Panc1 (cell line): ENCODE measurements around the gene UQCC2. TPM values are rescaled to one million over a fixed set of nuclear protein-coding genes. Genes with fewer than 3 reads are reported as not detected.

Source experiments
- ATAC-seq: fragments of 200-7000 bp; cut with Tn5 transposase; 2 replicates; pipeline ENCODE4 v1.9.1; 2020; ENCODE audit warnings: mild to moderate bottlenecking, moderate library complexity
- BruUV-seq: library from RNA; stranded (reverse); fragments of 400-500 nt; replicated peaks from 2 replicates; lab custom pipeline; 2021; lab: Mats Ljungman, UMichigan
- CTCF ChIA-PET: fragments of 300-600 bp; sonication (Branson Sonifier 250); formaldehyde crosslinking; loops from one replicate; lab custom pipeline; 2022; ENCODE audit warnings: antibody characterized with exemption; lab: Charles Lee
- POLR2A ChIA-PET: fragments of 300-600 bp; sonication (Branson Sonifier 250); formaldehyde crosslinking; loops from one replicate; lab custom pipeline; 2022; ENCODE audit warnings: antibody characterized with exemption; lab: Charles Lee
- DNase-seq: peaks from one replicate; pipeline ENCODE4 v3.0.0-alpha.2; 2010; ENCODE audit warnings: low read depth, low spot score
- H3K27ac ChIP-seq: 2 replicates; pipeline ENCODE4 v1.5.1; 2011; ENCODE audit warnings: mild to moderate bottlenecking, low read length, inconsistent platforms
- H3K27me3 ChIP-seq: fragments of 200-500 bp; sonication (Bioruptor generic); 2 replicates; pipeline ENCODE4 v1.6.0; 2014; ENCODE audit warnings: low read length, inconsistent platforms; ENCODE audit not compliant: control insufficient read depth, insufficient read depth
- H3K36me3 ChIP-seq: fragments of 200-500 bp; sonication (Bioruptor generic); 2 replicates; pipeline ENCODE4 v1.5.1; 2014; ENCODE audit warnings: inconsistent platforms, mild to moderate bottlenecking, low read length, moderate library complexity; ENCODE audit not compliant: control insufficient read depth, insufficient read depth
- H3K4me1 ChIP-seq: 2 replicates; pipeline ENCODE4 v1.5.1; 2011; ENCODE audit warnings: inconsistent platforms, mild to moderate bottlenecking, low read length, moderate library complexity; ENCODE audit not compliant: control insufficient read depth, insufficient read depth
- H3K4me3 ChIP-seq, 2 experiments: 2 replicates each; pipeline ENCODE4 v1.5.1; 2011 to 2012; ENCODE audit warnings: low read depth in 2 of 2, low read length in 2 of 2, mild to moderate bottlenecking in 2 of 2, inconsistent platforms in 1 of 2, moderate library complexity in 1 of 2
- H3K9me3 ChIP-seq: fragments of 200-500 bp; sonication (Bioruptor generic); 2 replicates; pipeline ENCODE4 v1.5.1; 2014; ENCODE audit warnings: low read depth, mild to moderate bottlenecking, inconsistent platforms, low read length, moderate library complexity; ENCODE audit not compliant: control insufficient read depth, insufficient read depth
- CTCF ChIP-seq: fragments of 450-650 bp; IDR thresholded peaks from 2 replicates; pipeline ENCODE4 v1.5.1; 2017; ENCODE audit warnings: mild to moderate bottlenecking
- POLR2AphosphoS5 ChIP-seq: IDR thresholded peaks from 2 replicates; pipeline ENCODE4 v1.6.1; 2012; ENCODE audit warnings: mild to moderate bottlenecking, low read depth, low read length, moderate library complexity
- REST ChIP-seq, 2 experiments: IDR thresholded peaks; 2 replicates each; pipeline ENCODE4 v1.6.1; 2011 to 2012; ENCODE audit warnings: low read depth in 2 of 2, control low read depth in 1 of 2, low read length in 1 of 2, mild to moderate bottlenecking in 1 of 2, moderate library complexity in 1 of 2; ENCODE audit not compliant: insufficient read depth in 1 of 2
- SIN3A ChIP-seq: IDR thresholded peaks from 2 replicates; pipeline ENCODE4 v1.6.1; 2012; ENCODE audit warnings: low read depth, mild to moderate bottlenecking, low read length, moderate library complexity, borderline replicate concordance; ENCODE audit not compliant: insufficient read depth
- TCF7L2 ChIP-seq: IDR thresholded peaks from 2 replicates; pipeline ENCODE4 v1.6.1; 2011; ENCODE audit warnings: mild to moderate bottlenecking, low read depth, low read length, inconsistent platforms
- in situ Hi-C: cut with HindIII; loops from 2 replicates; pipeline ENCODE4 v1.10.0; 2016; ENCODE audit warnings: low sequenced_read_pairs, low pct_unique_long_range_greater_than_20kb
- intact Hi-C: fragments of 100-400 bp; cut with micrococcal nuclease; formaldehyde crosslinking; loops from one replicate; pipeline ENCODE4 v1.10.0; 2022; ENCODE audit not compliant: unreplicated experiment
- total RNA-seq: library from RNA; stranded (reverse); gene quantifications from one replicate; pipeline ENCODE4 v1.2.1, GENCODE V29; 2021; ENCODE audit not compliant: unreplicated experiment

UQCC2 gene
- total RNA-seq, 1 experiment from 2014 or later = 135 TPM

GRCh38 chr6:33758815-33759216 is 47.3 kb upstream of the UQCC2 start:
- no peaks in the 10 kb centered on the region for H3K9me3 ChIP-seq
- TF ChIP-seq CTCF (no peak), TCF7L2 (no peak), POLR2AphosphoS5 (no peak), SIN3A (no peak), REST (IDR thresholded peaks at IDR 0.05; ENCODE audit: insufficient read depth in 1 of 2, low read depth in 2 of 2, low read length in 1 of 2) (no peak)
- intact Hi-C loops (no loop called here), in situ Hi-C loops (no loop called here)
- H3K4me3 ChIP-seq = no peak overlapping the region
- BruUV-seq = no TSS peak
- DNase-seq = no peak
- peaks cover 19% of the 10 kb centered on the region for H3K4me1 ChIP-seq
- H3K27me3 ChIP-seq = no peaks in the 10 kb centered on the region
- H3K27ac ChIP-seq = no peak overlapping the region
- ChIA-PET POLR2A (no interaction called here), CTCF (no interaction called here)
- H3K36me3 ChIP-seq = no peaks in the 10 kb centered on the region
- no peak for ATAC-seq

GRCh38 chr6:33757906-33758305 is 46.4 kb upstream of the UQCC2 start:
- BruUV-seq = no TSS peak
- in situ Hi-C loops = no loop called here
- ATAC-seq (no peak), DNase-seq (no peak)
- CTCF ChIA-PET = interaction anchor here (0.7 kb wide), 1 partner anchor 13 kb away, joined by 6 read pairs; no protein-coding TSS in a partner anchor
- TF ChIP-seq POLR2AphosphoS5 (no peak), CTCF (no peak), REST (IDR thresholded peaks at IDR 0.05; ENCODE audit: insufficient read depth in 1 of 2, low read depth in 2 of 2, low read length in 1 of 2) (no peak), TCF7L2 (no peak), SIN3A (no peak)
- Histone ChIP-seq H3K36me3 (no peaks in the 10 kb centered on the region), H3K4me3 (no peak overlapping the region), H3K9me3 (no peaks in the 10 kb centered on the region), H3K27me3 (no peaks in the 10 kb centered on the region), H3K4me1 (peaks cover 19% of the 10 kb centered on the region), H3K27ac (no peak overlapping the region)
- POLR2A ChIA-PET = no interaction called here
- intact Hi-C loops = no loop called here
